ENCODE measurements around the gene AP4B1.

GRCh38 chr1:113876176-113876575 is 28.4 kb downstream of the AP4B1 start:
- no peak for TF ChIP-seq EZH2phosphoT487 (IDR thresholded peaks at IDR 0.05; ENCODE audit: insufficient read depth, low read depth)
- TF ChIP-seq EZH2 (IDR thresholded peaks at IDR 0.05; ENCODE audit: insufficient read depth, poor library complexity, severe bottlenecking), result no peak
